KG1 (cell line): ENCODE measurements around the gene HMX1.

Source experiments
- DNase-seq: peaks from one replicate; lab custom pipeline; 2025; lab: John Stamatoyannopoulos, UW

Gene HMX1

GRCh38 chr4:8840816-8841455 lies 30.7 kb downstream of the HMX1 start:
- no peak for DNase-seq

- no peak for DNase-seq
Observed at GRCh38 chr4:8840006-8840793, 31.4 kb downstream of the HMX1 start.

GRCh38 chr4:8838961-8839431 lies 32.6 kb downstream of the HMX1 start:
- no peak for DNase-seq

DNA sequence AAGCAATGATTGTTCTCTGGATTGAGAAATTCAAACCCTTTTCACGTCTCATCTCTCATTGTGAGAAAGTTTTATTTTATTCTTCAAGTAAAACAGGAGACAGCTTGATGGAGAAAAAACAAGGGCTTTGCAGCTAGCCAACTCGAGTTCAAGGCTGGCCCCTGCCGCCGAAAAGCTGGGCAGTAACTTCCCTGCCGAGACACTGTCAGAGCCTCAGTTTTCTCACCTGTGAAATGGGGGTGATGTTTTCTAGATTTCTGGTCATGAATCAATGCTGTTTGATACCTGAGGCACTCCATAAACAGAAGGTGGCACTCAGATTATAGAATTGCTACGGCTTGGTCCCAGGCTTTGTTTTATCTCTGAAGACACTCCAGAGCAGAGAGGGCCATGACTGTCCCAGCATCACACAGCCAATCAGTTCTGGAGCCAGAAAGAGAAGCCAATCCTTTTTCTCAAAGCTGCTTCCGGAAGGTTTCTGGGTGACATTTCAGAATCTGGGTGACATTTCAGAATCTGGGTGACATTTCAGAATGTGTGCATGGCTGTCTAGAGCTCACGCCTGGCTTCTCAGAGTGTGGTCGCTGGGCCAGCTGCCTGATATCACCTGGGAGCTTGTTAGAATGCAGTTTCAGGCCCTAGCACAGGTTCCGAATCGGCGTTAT lies 33.2 kb downstream of the HMX1 start:
- no peak for DNase-seq

DNA sequence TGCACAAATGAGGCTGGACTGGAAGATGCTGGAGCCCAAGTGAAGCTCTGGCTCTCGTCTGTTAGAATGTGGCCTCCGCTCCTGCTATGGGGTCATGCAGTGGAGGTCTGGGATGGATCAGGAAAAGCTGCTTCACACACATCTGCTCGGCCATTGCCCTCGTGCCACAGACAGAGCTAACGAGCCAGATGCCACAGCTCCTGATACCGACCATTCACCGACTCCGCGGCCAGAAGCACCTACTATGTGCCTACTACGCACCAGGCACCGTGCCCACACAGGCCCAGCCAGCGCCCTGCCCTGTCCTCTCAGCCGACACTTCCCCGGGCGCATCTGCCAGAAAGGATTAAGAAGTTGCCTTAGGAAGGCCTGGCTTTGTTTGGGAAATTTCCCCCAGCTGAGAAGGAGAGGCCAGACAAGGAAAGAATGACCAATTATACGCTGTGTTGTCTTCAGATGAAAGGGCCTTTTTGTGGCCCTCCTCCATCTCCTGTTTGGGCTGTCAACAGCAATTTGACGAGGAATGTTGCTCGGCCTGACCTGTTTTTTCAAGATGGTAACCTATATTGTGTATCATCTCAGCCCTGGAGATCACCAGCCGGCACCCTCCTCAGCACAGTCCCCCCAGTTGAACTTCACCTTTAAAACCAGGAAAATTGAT lies 34.3 kb downstream of the HMX1 start:
- DNase-seq: no peak

DNA sequence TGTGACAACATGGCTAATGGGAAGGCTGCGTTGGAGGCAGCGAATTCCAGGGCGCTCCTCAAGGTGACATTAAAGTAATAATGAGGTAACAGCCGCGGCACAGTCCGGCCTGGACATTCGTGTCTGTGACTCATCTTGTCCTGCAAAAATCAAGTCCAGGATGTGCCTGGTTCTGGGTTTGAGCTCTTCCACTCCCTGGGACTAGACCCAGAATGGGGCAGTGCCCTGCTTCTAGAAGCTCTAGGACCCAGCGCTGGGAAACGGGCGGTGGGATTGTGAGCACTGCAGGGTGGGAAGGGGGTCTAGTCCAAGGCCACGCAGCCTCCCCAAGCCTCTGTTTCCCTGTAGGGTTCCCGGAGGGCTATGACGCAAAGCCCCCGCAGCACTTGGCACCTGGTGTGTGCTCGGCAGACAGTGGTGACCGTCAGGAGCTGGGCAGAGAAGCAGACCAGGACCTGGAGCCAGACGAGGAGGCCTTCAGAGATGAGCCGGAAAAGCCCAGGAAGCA lies 34.9 kb downstream of the HMX1 start:
- DNase-seq: no peak

- DNase-seq: no peak
Observed at GRCh38 chr4:8835521-8836365, 35.9 kb downstream of the HMX1 start.

- no peak for DNase-seq
Observed at GRCh38 chr4:8834681-8835220, 36.9 kb downstream of the HMX1 start.

DNA sequence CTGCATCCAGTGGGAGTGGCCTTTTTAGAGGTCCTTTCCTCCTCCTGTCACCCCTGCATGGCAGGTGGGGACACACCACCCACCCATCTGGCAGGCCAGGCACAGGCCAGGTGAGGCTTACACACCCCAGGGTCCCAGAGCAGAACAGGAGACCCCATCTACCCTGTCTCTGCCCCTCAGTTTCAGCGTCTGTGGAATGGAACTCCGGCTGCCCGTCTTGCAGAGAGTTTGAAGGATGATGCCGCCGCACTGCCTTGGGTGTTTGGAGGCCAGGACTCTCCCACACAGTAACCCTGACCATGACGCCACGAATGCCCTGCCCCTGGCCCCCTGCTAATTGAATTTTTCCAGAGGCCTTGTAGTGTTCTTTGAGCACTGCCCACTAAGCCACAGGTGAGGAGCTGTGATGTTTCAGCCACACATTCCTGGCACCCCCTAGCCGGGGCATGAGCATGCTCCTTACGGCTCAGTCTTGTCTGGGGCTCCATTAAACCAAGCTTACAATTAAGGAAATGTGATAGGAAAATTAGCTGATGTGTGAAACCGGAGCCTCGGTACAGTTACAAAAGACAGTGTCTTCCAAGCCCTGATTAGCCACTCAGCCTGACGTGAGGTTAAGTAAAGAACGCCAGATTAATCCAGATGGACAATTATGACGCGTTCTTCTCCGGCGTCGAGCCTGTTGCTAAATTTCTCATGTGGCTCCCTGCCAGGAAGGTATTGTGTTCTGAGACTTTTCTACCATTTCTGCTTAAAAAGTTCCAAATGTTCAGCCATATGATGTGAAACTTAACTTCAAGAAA lies 39.3 kb downstream of the HMX1 start:
- DNase-seq: no peak

GRCh38 chr4:8831221-8832112 lies 40.2 kb downstream of the HMX1 start:
- DNase-seq: no peak

DNA sequence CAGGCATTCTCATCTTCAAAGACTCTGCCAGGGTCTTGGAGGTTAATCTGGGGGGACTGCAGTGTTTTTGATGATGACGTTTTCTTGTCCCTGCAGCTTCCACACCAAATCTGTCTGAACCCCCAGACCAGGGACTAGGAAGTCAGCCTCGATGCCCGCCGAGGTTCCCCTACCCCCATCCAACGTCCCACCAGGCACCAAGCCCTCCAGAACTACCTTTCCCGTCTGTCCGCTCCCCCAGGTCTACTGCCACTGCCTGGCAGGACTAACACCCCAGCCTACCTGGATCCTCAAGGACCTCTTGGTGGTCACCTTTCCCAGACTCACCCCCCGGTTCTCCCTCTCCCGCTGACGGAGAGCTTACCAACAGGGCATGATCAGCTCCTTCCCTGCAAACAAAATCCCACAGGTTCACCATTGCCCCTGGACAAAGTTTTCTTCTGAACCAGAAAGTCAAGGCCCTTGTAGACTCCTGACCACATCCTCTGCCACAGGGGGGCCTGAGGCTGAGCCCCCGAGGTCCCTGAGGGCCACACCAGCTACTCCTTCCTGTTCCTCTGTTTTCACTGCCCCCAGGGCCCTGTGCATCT lies 40.9 kb downstream of the HMX1 start:
- DNase-seq: no peak

DNA sequence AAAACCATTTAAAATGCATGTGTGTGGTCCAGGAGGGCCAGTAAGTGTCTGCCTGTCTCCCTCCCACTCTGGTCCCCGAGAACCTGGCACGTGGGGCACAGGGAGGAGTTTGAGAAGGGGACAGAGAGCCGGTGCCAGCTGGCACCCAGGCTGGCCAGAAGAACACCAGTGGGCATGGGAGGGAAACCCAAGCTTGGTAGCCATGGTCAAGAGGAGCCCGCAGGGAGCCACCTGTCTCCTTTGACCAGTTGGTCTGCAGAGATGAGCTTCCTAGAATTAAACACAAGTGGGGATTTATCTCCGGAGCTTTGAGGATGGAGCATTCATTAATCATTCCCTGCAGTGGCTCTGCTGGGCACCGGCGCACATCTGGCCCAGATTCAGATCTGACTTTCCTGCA lies 41.6 kb downstream of the HMX1 start:
- DNase-seq: no peak

DNA sequence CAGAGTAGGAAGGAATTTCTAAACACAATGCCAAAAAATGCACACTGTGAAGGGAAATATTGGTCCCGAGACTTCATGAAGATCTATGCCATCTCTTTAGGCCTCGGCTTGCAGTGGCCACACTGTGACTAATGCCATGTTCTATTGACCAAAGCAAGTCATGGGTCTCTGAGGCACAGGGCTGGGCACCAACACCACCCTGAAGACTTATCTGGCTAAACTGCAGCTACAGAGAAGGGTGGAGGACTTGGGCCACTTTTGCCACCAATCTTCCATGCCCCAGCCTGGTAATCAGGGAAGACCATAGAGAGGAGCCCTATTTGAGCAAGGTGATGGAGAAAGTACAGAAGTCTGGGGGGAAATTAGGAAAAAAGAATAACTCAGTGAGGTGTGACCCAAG lies 42.1 kb downstream of the HMX1 start:
- DNase-seq: no peak

DNA sequence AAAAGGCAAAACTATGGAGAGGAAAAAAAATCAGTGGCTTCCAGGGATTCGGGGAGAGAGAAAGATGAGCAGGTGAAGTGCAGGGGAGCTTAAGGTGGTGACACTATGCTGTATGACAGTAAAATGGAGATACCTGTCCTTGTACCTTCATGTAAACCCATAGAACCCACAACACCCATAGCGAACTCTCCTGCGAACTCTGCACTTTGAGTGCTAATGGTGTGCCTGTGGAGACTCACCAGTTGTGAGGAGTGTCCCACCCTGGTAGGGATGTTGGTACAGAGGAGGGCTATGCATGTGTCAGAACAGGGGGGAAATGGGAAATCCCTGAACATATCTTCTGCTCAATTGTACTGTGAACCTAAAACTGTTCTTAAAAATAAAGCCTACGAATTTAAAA lies 42.8 kb downstream of the HMX1 start:
- DNase-seq: no peak

- DNase-seq: no peak
Observed at GRCh38 chr4:8821151-8821950, 50.3 kb downstream of the HMX1 start.

DNA sequence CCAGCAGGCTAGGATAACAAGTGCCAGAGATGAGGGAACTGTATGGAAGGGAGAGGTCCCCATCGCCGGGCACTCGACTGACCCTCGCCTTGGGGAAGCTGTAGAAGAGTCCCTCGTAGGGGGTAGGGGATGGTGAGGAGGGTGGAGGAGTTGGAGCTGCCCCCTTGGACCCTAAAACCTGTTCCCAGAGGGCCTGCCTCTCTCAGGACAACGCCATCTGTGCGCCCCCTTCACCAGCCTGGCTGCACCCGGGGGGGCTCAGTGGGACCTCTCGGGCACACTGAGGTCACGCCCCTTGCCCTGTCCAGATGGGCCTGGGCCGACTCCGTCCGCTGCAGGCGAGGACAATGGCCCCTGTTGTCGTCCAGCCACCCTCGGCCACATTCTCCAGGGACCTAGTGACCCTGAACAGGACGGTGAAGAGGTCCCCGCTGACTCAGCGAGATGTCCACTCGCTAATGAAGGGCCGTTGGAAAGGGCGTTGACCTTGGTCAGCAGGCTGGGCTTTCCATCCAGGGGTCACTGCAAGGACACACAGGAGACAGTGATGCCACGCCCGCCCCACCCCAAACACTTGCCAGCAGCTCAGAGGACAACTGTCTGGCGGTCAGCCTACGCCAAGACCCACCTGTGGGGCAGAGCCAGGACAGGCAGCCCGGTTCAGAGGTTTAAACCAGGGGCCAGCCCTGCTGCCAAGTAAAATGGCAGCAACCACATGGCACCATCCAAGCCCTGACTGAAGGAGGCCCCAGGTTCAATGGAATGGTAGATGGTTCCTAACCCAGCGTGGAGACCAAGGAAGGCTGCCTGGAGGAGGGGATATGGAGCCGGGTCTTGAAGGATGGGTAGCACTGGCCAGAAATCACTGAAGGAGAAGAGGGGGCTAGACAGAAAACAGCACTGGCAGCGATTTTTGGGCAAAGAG lies 51.2 kb downstream of the HMX1 start:
- DNase-seq: no peak
